Gastrocnemius medialis (tissue), 4 donors: Measurements from ENCODE around the gene TAF11L13.
"Not testable (repeated sequence)": the region's sequence is repeated elsewhere in the genome, so short reads cannot be mapped to it uniquely, and the experiment has no call there.

Experiments
- CTCF ChIP-seq, 5 experiments: fragments of 450-650 bp in 3 of 5; fragments of 200-600 bp in 2 of 5; sonication (generic) in 2 of 5; IDR thresholded peaks in 4 of 5; conservative IDR thresholded peaks in 1 of 5; 1 replicate in 4 of 5; 2 replicates in 1 of 5; pipeline ENCODE4 v1.5.1; 2016 to 2019; ENCODE audit warnings: antibody characterized with exemption in 5 of 5, mild to moderate bottlenecking in 3 of 5, moderate library complexity in 3 of 5
- POLR2A ChIP-seq, 2 donors: fragments of 450-650 bp; IDR thresholded peaks; one replicate each; pipeline ENCODE4 v1.6.1; 2017; ENCODE audit warnings: antibody characterized with exemption in 2 of 2, mild to moderate bottlenecking in 2 of 2, moderate library complexity in 2 of 2

DNA sequence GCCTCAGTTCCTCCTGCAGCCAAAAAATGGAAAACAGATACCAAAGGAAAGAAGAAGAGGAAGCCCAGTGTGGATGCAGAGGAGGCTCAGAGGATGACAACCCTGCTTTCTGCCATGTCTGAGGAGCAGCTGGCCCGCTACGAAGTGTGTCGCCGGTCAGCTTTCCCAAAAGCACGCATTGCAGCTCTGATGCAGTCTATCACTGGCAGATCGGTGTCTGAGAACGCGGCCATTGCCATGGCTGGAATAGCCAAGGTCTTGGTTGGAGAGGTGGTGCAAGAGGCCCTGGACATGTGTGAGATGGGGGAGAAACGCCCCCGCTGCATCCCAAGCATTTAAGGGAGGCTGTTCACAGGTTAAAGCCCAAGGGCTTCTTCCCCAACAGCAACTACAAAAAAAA, 17.3 kb downstream of the TAF11L13 start:
- TF ChIP-seq CTCF (IDR thresholded peaks at IDR 0.05 in 4 of 5, conservative IDR thresholded peaks at IDR 0.05 in 1 of 5); POLR2A (IDR thresholded peaks at IDR 0.05): not testable (repeated sequence)
